HG03439 (cell line): Measurements from ENCODE around the gene PPP2R5A.
A peak's percentile ranks its signal among the peaks of the same experiment; 100 is the strongest.
"Not testable (repeated sequence)": the region's sequence is repeated elsewhere in the genome, so short reads cannot be mapped to it uniquely, and the experiment has no call there.

Source experiments
- ATAC-seq: cut with Tn5 transposase; IDR thresholded peaks from one replicate; pipeline ENCODE4 v1.9.1; 2021; ENCODE audit warnings: mild to moderate bottlenecking, moderate library complexity; ENCODE audit not compliant: unreplicated experiment

PPP2R5A gene

GRCh38 chr1:212351588-212352362 is 66.6 kb downstream of the PPP2R5A start:
- ATAC-seq: no peak

DNA sequence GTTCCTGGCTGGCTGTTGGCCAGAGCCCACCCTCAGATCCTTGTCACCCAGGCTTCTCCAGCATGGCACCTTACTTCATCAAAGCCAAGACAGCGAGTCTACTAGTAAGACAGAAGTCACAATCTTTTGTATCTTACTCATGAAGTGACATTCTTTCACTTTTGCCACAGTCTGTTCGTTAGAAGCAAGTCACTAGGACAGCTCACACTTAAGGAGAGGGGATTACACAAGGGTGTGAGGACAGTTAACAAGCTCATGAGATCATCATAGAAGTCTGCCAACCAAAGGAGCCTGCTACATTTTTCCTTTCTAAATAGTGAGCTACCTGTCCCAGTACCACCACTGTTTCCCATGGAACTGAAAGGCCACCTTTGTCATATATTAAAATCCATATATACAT is 68.0 kb downstream of the PPP2R5A start:
- no peak for ATAC-seq

GRCh38 chr1:212354464-212354863 is 69.3 kb downstream of the PPP2R5A start:
- ATAC-seq: no peak

DNA sequence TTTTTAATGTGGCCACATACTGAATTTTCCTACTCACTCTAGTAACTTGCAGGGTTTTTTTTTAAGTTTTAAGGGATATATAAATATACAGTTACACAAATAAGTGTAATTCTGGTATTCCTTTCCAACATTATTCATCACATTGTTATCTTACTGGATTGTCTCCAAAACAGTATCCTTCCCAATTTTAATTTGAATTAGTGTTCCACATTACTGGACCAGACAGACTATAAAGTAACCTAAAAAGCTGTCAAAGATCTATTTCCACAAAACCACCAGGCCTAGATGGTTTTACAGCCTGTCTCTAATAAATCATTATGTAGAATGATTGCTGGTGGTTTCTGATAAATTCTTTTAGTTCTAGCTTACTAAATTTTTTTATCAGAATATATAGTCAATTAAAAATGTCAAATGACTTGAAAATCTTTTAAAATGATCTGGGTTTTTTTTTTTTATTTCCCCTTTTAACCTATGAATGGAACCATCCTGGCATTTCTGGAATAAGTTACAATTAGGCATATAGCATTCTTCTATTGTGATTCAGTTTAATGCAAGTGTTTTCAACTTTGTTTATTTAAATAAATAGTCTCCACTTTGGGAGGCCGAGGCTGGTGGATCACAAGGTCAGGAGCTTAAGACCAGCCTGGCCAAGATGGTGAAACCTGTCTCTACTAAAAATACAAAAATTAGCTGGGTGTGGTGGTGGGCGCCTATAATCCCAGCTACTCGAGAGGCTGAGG is 70.2 kb downstream of the PPP2R5A start:
- no peak for ATAC-seq

DNA sequence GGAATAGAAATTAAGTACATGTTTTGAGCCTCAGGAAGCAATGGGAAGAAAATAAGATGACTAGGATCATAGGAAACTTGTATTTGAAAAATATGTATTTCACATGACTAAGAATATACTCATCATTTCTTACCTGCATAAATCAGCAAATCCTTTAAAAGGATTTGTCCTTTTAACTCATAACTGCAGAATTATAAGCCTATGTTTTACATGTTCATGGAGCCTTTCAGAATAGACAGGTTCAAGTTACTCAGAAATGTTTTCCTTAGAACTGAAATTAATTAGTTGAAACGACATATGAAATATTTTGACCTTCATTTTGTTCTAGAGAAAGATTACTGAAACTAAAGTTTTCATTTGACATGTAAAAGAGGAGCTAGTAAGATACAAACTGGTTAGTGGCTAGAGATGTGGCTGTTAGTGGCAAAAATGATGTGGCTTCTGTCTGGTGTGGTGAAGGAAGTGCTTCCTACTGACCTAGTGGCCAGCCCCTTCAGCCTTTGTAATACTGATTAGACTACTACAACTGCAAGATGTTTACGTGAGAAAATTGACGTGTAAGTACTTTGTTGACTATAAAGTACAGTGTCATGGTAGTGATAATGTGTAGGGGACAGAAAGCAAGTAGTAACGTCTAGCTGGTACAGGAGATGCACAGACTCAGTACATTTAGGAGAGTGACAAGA is 74.7 kb downstream of the PPP2R5A start:
- ATAC-seq: no peak

DNA sequence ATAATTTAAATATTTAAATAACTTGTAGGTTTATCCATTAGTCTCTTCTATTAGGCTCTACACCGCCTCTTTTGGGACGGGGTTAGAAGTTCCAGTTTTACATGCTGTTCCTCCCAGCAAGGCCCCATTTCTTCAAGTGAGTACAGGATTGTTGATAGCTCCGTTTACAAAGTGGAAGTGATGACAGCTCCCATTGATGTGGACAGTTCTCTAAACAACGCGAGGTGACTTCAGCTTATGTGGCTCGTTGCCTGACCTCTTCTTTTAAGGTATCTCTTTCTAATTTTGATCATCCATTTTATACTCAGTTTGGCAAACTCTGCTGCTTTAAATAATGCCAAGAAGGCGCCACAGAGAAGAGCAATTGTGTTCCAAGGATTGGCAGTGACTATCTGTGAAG is 79.8 kb downstream of the PPP2R5A start:
- no peak for ATAC-seq

- no peak for ATAC-seq
Measured at GRCh38 chr1:212366901-212367300, 81.7 kb downstream of the PPP2R5A start.

DNA sequence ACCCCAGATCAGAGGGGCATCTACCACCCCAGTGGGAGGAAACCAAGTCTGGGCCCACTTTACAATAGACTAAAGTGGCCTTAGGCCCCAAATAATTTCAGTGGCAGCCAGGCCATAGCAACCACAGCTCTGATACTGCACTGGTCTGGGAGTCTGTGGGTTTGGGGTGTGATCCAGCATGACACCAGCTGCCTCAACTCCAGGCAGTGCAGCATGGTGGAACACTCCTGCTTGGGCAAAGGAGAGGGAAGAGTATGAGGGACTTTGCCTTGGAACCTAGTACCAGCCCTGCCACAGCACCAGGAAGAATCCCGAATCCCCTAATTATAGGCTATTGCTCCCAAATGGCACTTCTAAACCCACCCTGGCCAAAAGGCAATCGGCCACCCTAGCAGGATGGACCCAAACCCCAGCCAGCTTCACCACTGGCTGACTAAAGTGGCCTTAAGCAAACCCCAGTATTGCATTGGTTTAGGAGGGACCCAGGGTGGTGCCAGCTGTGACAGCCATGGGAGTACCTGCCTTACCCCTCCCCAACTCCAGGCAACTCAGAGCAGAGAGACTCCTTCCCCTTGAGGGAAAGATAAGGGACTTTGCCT is 82.4 kb downstream of the PPP2R5A start:
- no peak for ATAC-seq

DNA sequence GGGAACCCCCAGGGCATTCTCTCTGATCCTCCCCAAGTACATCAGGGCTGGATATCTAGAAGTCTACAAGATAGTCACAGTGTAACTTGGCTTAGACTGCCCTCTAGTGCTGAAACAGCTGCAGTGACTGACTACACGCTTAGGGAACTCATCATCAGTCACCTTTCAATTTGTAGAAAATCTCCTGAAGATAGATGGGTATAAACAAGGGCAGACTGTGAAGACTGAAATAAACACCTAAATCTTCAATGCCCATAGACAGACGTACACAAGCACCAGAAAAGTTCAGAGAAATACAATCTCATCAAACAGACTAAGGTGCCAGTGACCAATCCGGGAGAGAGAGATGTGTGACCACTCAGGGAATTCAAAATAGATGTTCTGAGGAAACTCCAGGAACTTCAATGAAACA is 82.9 kb downstream of the PPP2R5A start:
- ATAC-seq: peak; percentile 77

GRCh38 chr1:212375986-212376385 is 90.8 kb downstream of the PPP2R5A start:
- no peak for ATAC-seq

DNA sequence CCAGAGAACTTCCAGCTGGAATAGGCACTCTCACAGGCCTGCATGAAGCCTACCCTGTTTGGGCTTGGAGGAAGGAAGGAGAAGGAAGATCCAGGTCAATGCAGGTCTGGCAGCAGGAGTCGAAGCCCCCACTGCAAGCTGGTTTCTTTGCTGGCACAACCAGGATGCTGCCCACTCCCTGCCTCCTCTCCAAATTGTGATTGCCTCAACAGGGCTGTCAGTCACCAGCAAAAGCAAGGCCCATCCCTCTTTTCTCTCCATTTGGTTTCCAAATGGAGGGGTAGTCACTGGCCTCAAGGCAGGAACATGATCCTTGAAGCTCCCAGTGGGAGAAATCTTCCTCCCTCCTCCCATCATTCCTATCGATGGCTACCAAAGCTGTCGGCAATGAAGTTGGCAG is 92.4 kb downstream of the PPP2R5A start:
- ATAC-seq: no peak

- no peak for ATAC-seq
Measured at GRCh38 chr1:212379366-212379765, 94.2 kb downstream of the PPP2R5A start.

GRCh38 chr1:212381397-212382035 is 96.3 kb downstream of the PPP2R5A start:
- ATAC-seq: no peak

- ATAC-seq: no peak
Measured at GRCh38 chr1:212386029-212386428, 100.8 kb downstream of the PPP2R5A start.

DNA sequence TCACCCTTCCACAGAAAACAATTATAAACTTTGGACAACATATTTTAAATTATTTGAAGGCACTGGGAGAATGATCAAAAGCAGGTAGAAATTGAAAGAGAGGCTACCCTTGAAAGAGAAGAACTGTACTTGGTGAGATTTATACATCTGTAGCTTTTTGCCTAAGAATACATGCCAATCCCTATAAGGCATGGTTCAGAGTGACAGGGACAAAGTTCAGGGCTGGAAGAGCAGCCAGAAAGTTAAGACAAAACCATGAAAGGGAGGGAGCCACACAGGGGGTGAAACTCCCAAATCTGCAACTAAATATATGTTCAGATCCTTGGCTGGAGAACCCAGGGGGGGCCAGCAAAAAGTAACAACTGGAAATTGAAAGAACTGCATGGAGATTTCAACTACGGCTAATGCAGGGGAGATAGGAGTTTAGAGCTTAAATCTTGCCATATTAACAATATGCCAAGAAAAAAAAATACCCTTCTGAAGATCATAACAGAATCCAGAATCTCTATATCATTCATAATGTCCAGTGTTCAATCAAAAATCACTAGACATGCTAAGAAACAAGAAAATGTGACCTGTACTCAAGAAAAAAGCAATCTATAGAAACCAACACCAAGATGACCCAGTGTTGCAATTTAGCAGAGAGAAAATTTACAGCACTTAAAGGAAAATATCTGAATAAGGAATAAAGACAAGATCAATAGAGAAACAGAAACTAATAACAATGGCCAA is 103.9 kb downstream of the PPP2R5A start:
- no peak for ATAC-seq

DNA sequence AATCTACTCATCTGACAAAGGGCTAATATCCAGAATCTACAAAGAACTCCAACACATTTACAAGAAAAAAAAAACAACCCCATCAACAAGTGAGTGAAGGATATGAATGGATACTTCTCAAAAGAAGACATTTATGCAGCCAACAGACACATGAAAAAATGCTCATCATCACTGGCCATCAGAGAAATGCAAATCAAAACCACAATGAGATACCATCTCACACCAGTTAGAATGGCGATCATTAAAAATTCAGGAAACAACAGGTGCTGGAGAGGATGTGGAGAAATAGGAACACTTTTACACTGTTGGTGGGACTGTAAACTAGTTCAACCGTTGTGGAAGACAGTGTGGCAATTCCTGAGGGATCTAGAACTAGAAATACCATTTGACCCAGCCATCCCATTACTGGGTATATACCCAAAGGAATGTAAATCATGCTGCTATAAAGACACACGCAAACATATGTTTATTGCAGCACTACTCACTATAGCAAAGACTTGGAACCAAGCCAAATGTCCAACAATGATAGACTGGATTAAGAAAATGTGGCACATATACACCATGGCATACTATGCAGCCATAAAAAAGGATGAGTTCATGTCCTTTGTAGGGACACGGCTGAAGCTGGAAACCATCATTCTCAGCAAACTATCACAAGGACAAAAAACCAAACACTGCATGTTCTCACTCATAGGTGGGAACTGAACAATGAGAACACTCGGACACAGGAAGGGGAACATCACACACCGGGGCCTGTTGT is 110.6 kb downstream of the PPP2R5A start:
- ATAC-seq: not testable (repeated sequence)

DNA sequence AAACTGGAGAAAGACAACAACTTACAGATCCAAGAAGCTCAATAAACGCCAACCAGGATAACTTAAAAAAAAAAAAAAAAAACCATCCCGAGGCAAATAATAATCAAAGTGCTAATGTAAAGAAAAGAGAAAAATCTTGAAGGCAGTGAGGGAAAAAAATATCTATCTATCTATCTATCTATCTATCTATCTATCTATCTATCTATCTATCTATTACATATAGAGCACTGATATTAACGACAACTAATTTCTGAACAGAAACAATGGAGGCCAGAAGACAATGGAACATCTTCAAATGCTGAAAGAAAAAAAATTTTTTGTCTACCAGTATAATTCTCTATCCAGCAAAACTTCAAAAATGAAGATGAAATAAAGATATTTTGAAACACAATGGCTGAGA is 111.4 kb downstream of the PPP2R5A start:
- ATAC-seq: no peak

DNA sequence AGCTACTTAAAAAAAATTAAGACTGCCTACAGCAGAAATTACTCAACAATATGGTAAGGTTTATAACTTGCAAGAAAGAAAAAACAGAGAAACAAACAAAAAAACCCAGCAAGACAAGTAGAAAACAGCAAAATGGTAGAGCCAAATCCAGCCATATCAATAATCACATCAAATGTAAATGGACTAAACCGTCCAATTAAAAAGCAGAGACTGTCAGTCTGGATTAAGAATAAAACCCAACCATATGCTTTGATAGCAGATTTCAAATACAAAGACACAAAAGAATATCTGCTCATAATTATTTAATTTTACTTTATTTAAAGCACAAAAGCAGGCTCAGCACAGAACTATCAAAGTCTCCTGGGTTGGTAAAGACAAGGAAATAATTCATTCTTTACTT is 112.0 kb downstream of the PPP2R5A start:
- no peak for ATAC-seq

- no peak for ATAC-seq
Measured at GRCh38 chr1:212401042-212401441, 115.8 kb downstream of the PPP2R5A start.
